Breast epithelium (tissue), 4 donors: ENCODE data around the gene SEC61A2. TPM values are rescaled to one million over a fixed set of nuclear protein-coding genes. Genes with fewer than 3 reads are reported as not detected.
"Not testable (repeated sequence)": the region's sequence is repeated elsewhere in the genome, so short reads cannot be mapped to it uniquely, and the experiment has no call there.

Experiments
- DNase-seq, 2 donors: peaks; one replicate each; pipeline ENCODE4 v3.0.0-alpha.2; 2019; ENCODE audit warnings: low spot score in 2 of 2
- H3K27ac ChIP-seq, 2 donors: fragments of 200-600 bp; sonication (generic) in 1 of 2; one replicate each; pipeline ENCODE4 v1.5.1; 2016 to 2019; ENCODE audit warnings: mild to moderate bottlenecking in 1 of 2
- H3K27me3 ChIP-seq, 2 donors: fragments of 200-600 bp; sonication (generic) in 1 of 2; one replicate each; pipeline versions ENCODE4 v1.5.1 to v1.6.0; 2017 to 2019; ENCODE audit warnings: control low read depth in 1 of 2, mild to moderate bottlenecking in 1 of 2
- H3K36me3 ChIP-seq: fragments of 200-600 bp; one replicate; pipeline ENCODE4 v1.5.1; 2019
- H3K4me1 ChIP-seq, 2 donors: fragments of 200-600 bp; sonication (generic); one replicate each; pipeline ENCODE4 v1.5.1; 2016 to 2019; ENCODE audit warnings: control low read depth in 1 of 2
- H3K4me3 ChIP-seq, 3 donors: fragments of 200-600 bp; sonication (generic); 1 replicate in 2 of 3; 2 replicates in 1 of 3; pipeline ENCODE4 v1.5.1; 2016 to 2019; ENCODE audit warnings: mild to moderate bottlenecking in 3 of 3, moderate library complexity in 2 of 3
- H3K9me3 ChIP-seq, 2 donors: fragments of 200-600 bp; sonication (generic) in 1 of 2; one replicate each; pipeline ENCODE4 v1.5.1; 2016 to 2019; ENCODE audit warnings: control low read depth in 1 of 2
- CTCF ChIP-seq, 3 donors: fragments of 450-650 bp; IDR thresholded peaks; one replicate each; pipeline ENCODE4 v1.5.1; 2016 to 2017; ENCODE audit warnings: antibody characterized with exemption in 3 of 3, mild to moderate bottlenecking in 3 of 3, moderate library complexity in 3 of 3
- POLR2A ChIP-seq: fragments of 450-650 bp; IDR thresholded peaks from one replicate; pipeline ENCODE4 v1.6.1; 2016; ENCODE audit warnings: antibody characterized with exemption, mild to moderate bottlenecking, moderate library complexity
- POLR2AphosphoS5 ChIP-seq, 3 donors: sonication (generic); formaldehyde crosslinking; IDR thresholded peaks; one replicate each; pipeline ENCODE4 v1.6.1; 2017; ENCODE audit warnings: antibody characterized with exemption in 3 of 3
- intact Hi-C: fragments of 100-400 bp; cut with DNase I; formaldehyde crosslinking; loops from one replicate; pipeline ENCODE4 v1.15.1; 2023; ENCODE audit warnings: low total_unique reads
- total RNA-seq, 3 donors: library from RNA; depleted of rRNA; stranded (reverse); fragments of >200 nt; gene quantifications; one replicate each; pipeline ENCODE4 v1.1.0, GENCODE V29; 2016

The SEC61A2 gene
- 10 to 100 TPM in 2 of 3 donors, 1 to 10 TPM in 1; 6.2 to 15.7 (median 10.2) TPM for total RNA-seq

- Histone ChIP-seq H3K27me3 (no peaks in the 10 kb centered on the region), H3K4me3 (peak within 1 kb of the TSS; percentile 94 to 100 (median 97)), H3K9me3 (no peaks in the 10 kb centered on the region), H3K4me1 (peaks cover 0 to 4% of the 10 kb centered on the region in 2 donors), H3K36me3 (no peaks in the 10 kb centered on the region), H3K27ac (peak within 1 kb of the TSS; percentile 94 to 96)
- intact Hi-C loops: no loop called here
- no peak for TF ChIP-seq CTCF (IDR thresholded peaks at IDR 0.05)
- TF ChIP-seq POLR2AphosphoS5 (IDR thresholded peaks at IDR 0.05): peak; percentile 21 to 61 (median 54)
- peak; percentile 85 to 95 for DNase-seq
Observed at GRCh38 chr10:12129222-12130111, at the start of gene SEC61A2. Gene SEC61A2 (plus strand): TSS chr10:12129677. CDS start chr10:12129788, 111 bp downstream.

- no peak overlapping the region for H3K4me3 ChIP-seq
- intact Hi-C loops: no loop called here
- H3K9me3 ChIP-seq: no peaks in the 10 kb centered on the region
- no peaks in the 10 kb centered on the region for H3K4me1 ChIP-seq
- H3K27ac ChIP-seq: no peak overlapping the region
- no peaks in the 10 kb centered on the region for H3K27me3 ChIP-seq
- peaks cover 1% of the 10 kb centered on the region for H3K36me3 ChIP-seq
- no peak for DNase-seq
- no peak for TF ChIP-seq CTCF (IDR thresholded peaks at IDR 0.05)
- no peak for TF ChIP-seq POLR2AphosphoS5 (IDR thresholded peaks at IDR 0.05)
- no peak for TF ChIP-seq POLR2A
Observed at GRCh38 chr10:12081470-12081869, 48.0 kb upstream of the SEC61A2 start.

- Histone ChIP-seq H3K27ac (no peak overlapping the region), H3K4me3 (no peak overlapping the region), H3K4me1 (no peaks in the 10 kb centered on the region), H3K27me3 (no peaks in the 10 kb centered on the region), H3K36me3 (peaks cover 7% of the 10 kb centered on the region), H3K9me3 (no peaks in the 10 kb centered on the region)
- TF ChIP-seq POLR2A: no peak
- TF ChIP-seq CTCF (IDR thresholded peaks at IDR 0.05): no peak
- TF ChIP-seq POLR2AphosphoS5 (IDR thresholded peaks at IDR 0.05): no peak
- no peak for DNase-seq
- intact Hi-C loops: no loop called here
Observed at GRCh38 chr10:12081879-12082557, 47.5 kb upstream of the SEC61A2 start.

DNA sequence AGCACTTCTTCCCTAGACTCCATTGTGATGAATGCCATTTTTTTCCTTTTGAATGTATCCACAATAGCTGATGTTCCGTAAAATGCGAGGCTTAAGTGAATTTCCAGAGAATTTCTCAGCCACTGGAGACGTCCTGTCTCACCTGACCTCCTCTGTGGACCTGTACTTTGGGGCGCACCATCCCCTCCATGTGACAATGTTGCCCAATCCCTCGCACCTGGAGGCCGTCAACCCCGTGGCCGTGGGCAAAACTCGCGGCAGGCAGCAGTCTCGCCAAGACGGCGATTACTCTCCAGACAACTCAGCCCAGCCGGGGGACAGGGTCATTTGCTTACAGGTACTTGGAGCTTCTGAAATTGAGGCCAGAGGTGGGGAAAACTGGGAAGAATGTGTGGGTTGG, 40.6 kb upstream of the SEC61A2 start:
- TF ChIP-seq POLR2A: no peak
- no peak for TF ChIP-seq CTCF (IDR thresholded peaks at IDR 0.05)
- no peak for DNase-seq
- Histone ChIP-seq H3K27me3 (no peaks in the 10 kb centered on the region), H3K4me1 (no peaks in the 10 kb centered on the region), H3K9me3 (no peaks in the 10 kb centered on the region), H3K4me3 (no peak overlapping the region), H3K36me3 (peaks cover 15% of the 10 kb centered on the region), H3K27ac (no peak overlapping the region)
- intact Hi-C loops: no loop called here

- no peaks in the 10 kb centered on the region for H3K9me3 ChIP-seq
- TF ChIP-seq POLR2A: no peak
- TF ChIP-seq POLR2AphosphoS5 (IDR thresholded peaks at IDR 0.05): no peak
- no peak for TF ChIP-seq CTCF (IDR thresholded peaks at IDR 0.05)
- H3K27ac ChIP-seq: no peak overlapping the region
- intact Hi-C loops: no loop called here
- H3K27me3 ChIP-seq: no peaks in the 10 kb centered on the region
- DNase-seq: no peak
- peaks cover 14% of the 10 kb centered on the region for H3K36me3 ChIP-seq
- no peak overlapping the region for H3K4me3 ChIP-seq
- no peaks in the 10 kb centered on the region for H3K4me1 ChIP-seq
Observed at GRCh38 chr10:12091421-12091820, 38.1 kb upstream of the SEC61A2 start.

GRCh38 chr10:12097361-12097760, 32.1 kb upstream of the SEC61A2 start:
- H3K27me3 ChIP-seq, intact Hi-C loops, H3K4me1 ChIP-seq, H3K4me3 ChIP-seq, DNase-seq, H3K36me3 ChIP-seq, H3K9me3 ChIP-seq: not testable (repeated sequence)
- H3K27ac ChIP-seq: peak overlapping the region in 1 of 2 donors; percentile 43
